Measurements from ENCODE around the gene CHID1. TPM values are rescaled to one million over a fixed set of nuclear protein-coding genes. Genes with fewer than 3 reads are reported as not detected.
A peak's percentile ranks its signal among the peaks of the same experiment; 100 is the strongest.

CHID1 gene
- polyA plus RNA-seq, 3 donors from 2014 or later = 52.2 to 74.6 (median 67.4) TPM

- peaks cover 10 to 14% of the 10 kb centered on the region in 2 donors for H3K4me1 Mint-ChIP-seq
- H3K36me3 Mint-ChIP-seq = no peaks in the 10 kb centered on the region
- no peak for DNase-seq
- no peak overlapping the region for H3K4me3 Mint-ChIP-seq
- no peak overlapping the region for H3K27ac Mint-ChIP-seq
- H3K27me3 Mint-ChIP-seq (ENCODE audit: low read depth in 3 of 3) = peaks cover 3 to 4% (median 4%) of the 10 kb centered on the region in 3 donors
- H3K9me3 Mint-ChIP-seq = no peaks in the 10 kb centered on the region
Observed at GRCh38 chr11:858762-859339, 51.8 kb downstream of the CHID1 start.

GRCh38 chr11:858053-858761 lies 52.4 kb downstream of the CHID1 start:
- no peak overlapping the region for H3K4me3 Mint-ChIP-seq

GRCh38 chr11:856397-856796 lies 54.2 kb downstream of the CHID1 start:
- Mint-ChIP-seq H3K4me3 (no peak overlapping the region), H3K27me3 (ENCODE audit: low read depth in 3 of 3) (peaks cover 3 to 6% (median 4%) of the 10 kb centered on the region in 3 donors), H3K9me3 (peaks cover 0 to 1% (median 0%) of the 10 kb centered on the region in 6 donors), H3K4me1 (peaks cover 10 to 14% of the 10 kb centered on the region in 2 donors), H3K36me3 (no peaks in the 10 kb centered on the region), H3K27ac (peak overlapping the region in 5 of 6 donors; percentile 77 to 89 (median 84))
- DNase-seq = no peak

More at GRCh38 chr11:858053-858761, 52.4 kb downstream of the CHID1 start:
- Mint-ChIP-seq H3K9me3 (no peaks in the 10 kb centered on the region), H3K27me3 (ENCODE audit: low read depth in 3 of 3) (peaks cover 3 to 4% (median 4%) of the 10 kb centered on the region in 3 donors), H3K27ac (no peak overlapping the region), H3K36me3 (no peaks in the 10 kb centered on the region), H3K4me1 (peaks cover 10 to 14% of the 10 kb centered on the region in 2 donors)
- no peak for DNase-seq

- Mint-ChIP-seq H3K27me3 (ENCODE audit: low read depth in 3 of 3) (peaks cover 3 to 6% (median 4%) of the 10 kb centered on the region in 3 donors), H3K4me1 (peaks cover 10 to 14% of the 10 kb centered on the region in 2 donors), H3K4me3 (no peak overlapping the region), H3K9me3 (peaks cover 0 to 1% (median 0%) of the 10 kb centered on the region in 6 donors), H3K27ac (peak overlapping the region in 1 of 6 donors; percentile 81), H3K36me3 (no peaks in the 10 kb centered on the region)
- DNase-seq = no peak
Observed at GRCh38 chr11:855796-856195, 54.8 kb downstream of the CHID1 start.

- no peak for DNase-seq
- Mint-ChIP-seq H3K27me3 (ENCODE audit: low read depth in 3 of 3) (peaks cover 3 to 6% (median 4%) of the 10 kb centered on the region in 3 donors), H3K27ac (peak overlapping the region in 1 of 6 donors; percentile 4), H3K9me3 (peaks cover 0 to 1% (median 0%) of the 10 kb centered on the region in 6 donors), H3K36me3 (no peaks in the 10 kb centered on the region), H3K4me3 (no peak overlapping the region), H3K4me1 (peaks cover 10 to 14% of the 10 kb centered on the region in 2 donors)
Observed at GRCh38 chr11:855330-855674, 55.3 kb downstream of the CHID1 start.

GRCh38 chr11:854601-855329 lies 55.8 kb downstream of the CHID1 start:
- Mint-ChIP-seq H3K27ac (no peak overlapping the region), H3K4me3 (no peak overlapping the region), H3K27me3 (ENCODE audit: low read depth in 3 of 3) (peaks cover 3 to 6% (median 4%) of the 10 kb centered on the region in 3 donors), H3K36me3 (no peaks in the 10 kb centered on the region), H3K9me3 (peaks cover 0 to 1% (median 0%) of the 10 kb centered on the region in 6 donors), H3K4me1 (peaks cover 10 to 14% of the 10 kb centered on the region in 2 donors)
- DNase-seq = no peak

GRCh38 chr11:853682-854448 lies 56.7 kb downstream of the CHID1 start:
- H3K4me3 Mint-ChIP-seq = no peak overlapping the region
- peaks cover 3 to 6% (median 4%) of the 10 kb centered on the region in 3 donors for H3K27me3 Mint-ChIP-seq (ENCODE audit: low read depth in 3 of 3)
- DNase-seq = no peak
- H3K4me1 Mint-ChIP-seq = peaks cover 10 to 14% of the 10 kb centered on the region in 2 donors
- H3K9me3 Mint-ChIP-seq = peaks cover 0 to 1% (median 0%) of the 10 kb centered on the region in 6 donors
- no peaks in the 10 kb centered on the region for H3K36me3 Mint-ChIP-seq
- no peak overlapping the region for H3K27ac Mint-ChIP-seq

GRCh38 chr11:852762-853161 lies 57.8 kb downstream of the CHID1 start:
- Mint-ChIP-seq H3K27me3 (ENCODE audit: low read depth in 3 of 3) (peaks cover 3 to 6% (median 4%) of the 10 kb centered on the region in 3 donors), H3K4me1 (peaks cover 10 to 19% of the 10 kb centered on the region in 2 donors), H3K36me3 (no peaks in the 10 kb centered on the region), H3K4me3 (no peak overlapping the region), H3K9me3 (peaks cover 0 to 1% (median 0%) of the 10 kb centered on the region in 6 donors), H3K27ac (no peak overlapping the region)
- DNase-seq = no peak

GRCh38 chr11:850775-851763 lies 59.5 kb downstream of the CHID1 start:
- H3K27ac Mint-ChIP-seq = no peak overlapping the region
- H3K4me3 Mint-ChIP-seq = peak overlapping the region; percentile 26 to 54 (median 44)
- peaks cover 0 to 5% of the 10 kb centered on the region in 2 donors for H3K4me1 Mint-ChIP-seq
- H3K36me3 Mint-ChIP-seq = no peaks in the 10 kb centered on the region
- H3K9me3 Mint-ChIP-seq = peaks cover 0 to 1% (median 0%) of the 10 kb centered on the region in 6 donors
- peaks cover 0 to 2% (median 0%) of the 10 kb centered on the region in 3 donors for H3K27me3 Mint-ChIP-seq (ENCODE audit: low read depth in 3 of 3)
- no peak for DNase-seq

GRCh38 chr11:849951-850774 lies 60.4 kb downstream of the CHID1 start:
- H3K4me3 Mint-ChIP-seq = peak overlapping the region; percentile 27 to 67 (median 64)
- H3K4me1 Mint-ChIP-seq = peaks cover 0 to 5% of the 10 kb centered on the region in 2 donors
- DNase-seq = no peak
- H3K9me3 Mint-ChIP-seq = peaks cover 0 to 1% (median 0%) of the 10 kb centered on the region in 6 donors
- no peak overlapping the region for H3K27ac Mint-ChIP-seq
- no peaks in the 10 kb centered on the region for H3K36me3 Mint-ChIP-seq
- peaks cover 0 to 2% (median 0%) of the 10 kb centered on the region in 3 donors for H3K27me3 Mint-ChIP-seq (ENCODE audit: low read depth in 3 of 3)

GRCh38 chr11:849104-849824 lies 61.3 kb downstream of the CHID1 start:
- peaks cover 0 to 1% (median 0%) of the 10 kb centered on the region in 6 donors for H3K9me3 Mint-ChIP-seq
- H3K36me3 Mint-ChIP-seq = no peaks in the 10 kb centered on the region
- H3K27ac Mint-ChIP-seq = no peak overlapping the region
- H3K4me1 Mint-ChIP-seq = peaks cover 0 to 5% of the 10 kb centered on the region in 2 donors
- peaks cover 0 to 3% (median 0%) of the 10 kb centered on the region in 3 donors for H3K27me3 Mint-ChIP-seq (ENCODE audit: low read depth in 3 of 3)
- no peak for DNase-seq
- H3K4me3 Mint-ChIP-seq = peak overlapping the region; percentile 42 to 74 (median 54)

Data from immature natural killer cell (primary cell).